ENCODE data around the gene RAMP3.

The RAMP3 gene

GRCh38 chr7:45177801-45178200, 20.2 kb downstream of the RAMP3 start:
- TF ChIP-seq EGR1 (IDR thresholded peaks at IDR 0.05) (no peak), MAX (IDR thresholded peaks at IDR 0.05) (no peak), YY1 (IDR thresholded peaks at IDR 0.05; ENCODE audit: low read depth) (no peak)

GRCh38 chr7:45178241-45179225, 20.9 kb downstream of the RAMP3 start:
- TF ChIP-seq NFIC (IDR thresholded peaks at IDR 0.05) (no peak), USF1 (IDR thresholded peaks at IDR 0.05) (no peak), EGR1 (IDR thresholded peaks at IDR 0.05) (no peak), TCF12 (IDR thresholded peaks at IDR 0.05; ENCODE audit: low read depth) (no peak), RAD21 (IDR thresholded peaks at IDR 0.05; ENCODE audit: low read depth) (peak; percentile 58), FOXM1 (IDR thresholded peaks at IDR 0.05; ENCODE audit: borderline replicate concordance, low read depth) (no peak)

GRCh38 chr7:45179666-45180065, 22.1 kb downstream of the RAMP3 start:
- TF ChIP-seq EGR1 (IDR thresholded peaks at IDR 0.05) (no peak), CREB1 (IDR thresholded peaks at IDR 0.05; ENCODE audit: low read depth) (no peak), TCF12 (IDR thresholded peaks at IDR 0.05; ENCODE audit: low read depth) (no peak), NFIC (IDR thresholded peaks at IDR 0.05) (no peak), TAF1 (IDR thresholded peaks at IDR 0.05; ENCODE audit: low read depth) (no peak), FOXM1 (IDR thresholded peaks at IDR 0.05; ENCODE audit: borderline replicate concordance, low read depth) (no peak), CEBPB (IDR thresholded peaks at IDR 0.05) (no peak), YY1 (IDR thresholded peaks at IDR 0.05; ENCODE audit: low read depth) (no peak), RAD21 (IDR thresholded peaks at IDR 0.05; ENCODE audit: low read depth) (no peak), REST (IDR thresholded peaks at IDR 0.05; ENCODE audit: low read depth) (no peak), ZBTB7A (IDR thresholded peaks at IDR 0.05; ENCODE audit: low read depth) (no peak), MAX (IDR thresholded peaks at IDR 0.05) (no peak), TEAD4 (IDR thresholded peaks at IDR 0.05) (no peak), USF1 (IDR thresholded peaks at IDR 0.05) (no peak), EP300 (IDR thresholded peaks at IDR 0.05; ENCODE audit: borderline replicate concordance) (no peak)

GRCh38 chr7:45180084-45180986, 22.7 kb downstream of the RAMP3 start:
- no peak for TF ChIP-seq CEBPB (IDR thresholded peaks at IDR 0.05)
- no peak for TF ChIP-seq RAD21 (IDR thresholded peaks at IDR 0.05; ENCODE audit: low read depth)
- TF ChIP-seq REST (IDR thresholded peaks at IDR 0.05; ENCODE audit: low read depth), result no peak
- TF ChIP-seq CREB1 (IDR thresholded peaks at IDR 0.05; ENCODE audit: low read depth), result no peak
- no peak for TF ChIP-seq ZBTB7A (IDR thresholded peaks at IDR 0.05; ENCODE audit: low read depth)
- no peak for TF ChIP-seq USF1 (IDR thresholded peaks at IDR 0.05)
- no peak for TF ChIP-seq TAF1 (IDR thresholded peaks at IDR 0.05; ENCODE audit: low read depth)
- TF ChIP-seq YY1 (IDR thresholded peaks at IDR 0.05; ENCODE audit: low read depth), result no peak
